ENCODE measurements around the gene CCDC177.

GRCh38 chr14:69611172-69612013, 36.7 kb upstream of the CCDC177 start, which contains the start of gene SUSD6:
- TF ChIP-seq CTCF (IDR thresholded peaks at IDR 0.05) (no peak), POLR2A (IDR thresholded peaks at IDR 0.05) (peak in 1 of 2 donors; percentile 66), EP300 (IDR thresholded peaks at IDR 0.05) (no peak), POLR2AphosphoS5 (IDR thresholded peaks at IDR 0.05) (peak in 1 of 3 donors; percentile 9)

Measured in suprapubic skin (tissue), 4 donors.